Stimulated activated CD4-positive, alpha-beta T cell treated with anti-CD3 and anti-CD28 coated beads, TNF-alpha, amount 100 ng/mL, for 4 hours (primary cell): ENCODE data around the gene PHKA1.
"Not testable (repeated sequence)": the region's sequence is repeated elsewhere in the genome, so short reads cannot be mapped to it uniquely, and the experiment has no call there.

ENCODE experiments used
- DNase-seq, 3 experiments: peaks; one replicate each; pipeline ENCODE4 v3.0.0-alpha.2; 2020; ENCODE audit warnings: low read depth in 3 of 3

Gene PHKA1

DNA sequence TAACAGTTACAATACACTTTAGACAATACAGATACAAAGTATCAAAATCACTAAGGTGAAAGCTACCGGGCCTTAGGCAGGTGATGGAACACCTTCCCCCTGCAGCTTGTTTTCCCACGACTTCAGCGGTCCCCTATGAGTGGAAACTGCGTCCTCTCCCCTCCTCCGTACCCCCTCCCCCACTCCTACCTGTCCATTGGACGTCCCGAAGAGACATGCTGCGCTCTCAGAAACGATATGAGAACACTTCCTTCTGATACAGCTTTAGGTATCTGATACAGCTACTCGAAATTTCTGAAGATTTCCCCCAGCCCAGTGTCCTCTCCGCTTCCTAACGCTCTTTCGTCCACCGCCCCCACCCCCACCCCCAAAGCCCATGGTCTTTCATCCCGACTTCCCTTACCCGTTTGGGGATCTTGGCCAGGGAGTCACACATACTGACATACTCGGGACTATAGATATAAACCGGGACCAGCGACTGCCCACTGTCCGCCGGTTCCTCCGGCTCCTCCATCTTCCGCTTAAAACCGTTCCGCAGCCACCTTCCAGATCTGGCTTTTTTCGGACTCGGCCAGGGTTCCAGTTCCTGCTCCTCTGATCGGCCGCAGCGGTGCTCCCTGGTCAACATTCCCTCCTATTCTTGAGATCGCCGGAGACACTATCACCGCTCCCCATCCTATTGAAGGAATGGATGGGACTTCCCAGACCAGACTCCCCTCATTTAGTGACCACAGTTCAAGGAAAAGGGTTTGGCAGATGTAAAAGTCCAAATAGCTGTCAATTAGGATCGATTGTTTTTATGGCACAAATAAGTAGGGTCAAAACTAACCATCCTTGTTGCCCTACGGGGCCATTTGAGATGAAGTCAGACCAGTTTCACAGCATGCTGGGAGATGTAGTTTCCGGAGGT lies 141.6 kb downstream of the PHKA1 start, which contains the start of gene HDAC8:
TSS of gene HDAC8 (minus strand) at position 596 of the 910 bp plus-strand sequence. CDS start at position 514, 82 bp downstream.
- peak in 2 of 3 experiments; percentile 16 to 19 for DNase-seq

DNA sequence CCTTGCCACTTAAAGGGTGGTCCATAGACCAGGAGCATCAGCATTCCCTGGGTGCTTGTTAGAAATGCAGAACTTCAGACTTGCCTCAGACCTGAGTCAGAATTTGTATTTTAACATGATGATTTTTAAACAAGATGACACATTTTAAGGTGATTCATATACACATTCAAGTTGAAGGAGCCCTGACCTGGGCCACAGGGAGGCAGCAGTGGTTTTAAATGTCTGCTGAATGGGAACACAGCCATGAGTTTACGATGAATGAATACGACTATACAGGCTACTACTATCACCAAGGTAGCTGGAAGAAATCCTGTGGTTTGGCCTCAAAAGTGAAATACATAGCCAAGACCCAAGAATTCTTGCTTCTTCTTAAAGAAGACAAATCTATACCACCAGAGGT lies 144.3 kb downstream of the PHKA1 start:
- DNase-seq: no peak

DNA sequence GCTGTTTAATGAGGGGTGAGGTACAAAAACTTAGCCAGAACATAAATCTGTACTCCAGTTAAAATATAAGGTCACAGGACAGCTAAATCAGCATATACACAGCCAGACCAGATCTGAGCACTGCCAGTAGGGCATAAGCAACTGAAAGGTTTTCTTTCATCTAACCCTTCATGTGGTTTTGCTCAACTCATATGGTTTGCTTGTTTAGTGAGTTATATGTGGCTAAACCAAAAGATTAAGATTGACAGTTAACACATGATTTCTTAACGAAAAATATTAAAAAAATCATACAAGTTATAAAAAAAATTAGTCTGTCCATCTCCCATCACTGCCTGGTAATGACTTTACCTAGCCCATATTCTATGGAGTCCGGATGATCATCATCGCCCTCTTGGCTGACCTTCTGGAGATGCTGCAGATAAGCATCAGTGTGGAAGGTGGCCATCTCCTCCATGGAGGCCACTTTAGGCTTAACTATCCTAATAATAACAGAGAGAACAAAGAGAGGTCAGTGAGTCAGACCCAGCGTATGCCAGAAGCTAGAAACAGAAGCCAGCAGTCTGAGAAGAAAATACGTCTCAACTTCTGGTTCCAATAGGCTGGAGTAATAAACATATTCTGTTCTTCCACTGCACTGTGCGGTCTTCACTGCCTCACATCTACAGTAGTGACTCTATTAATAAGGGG lies 145.6 kb downstream of the PHKA1 start:
- DNase-seq: no peak

DNA sequence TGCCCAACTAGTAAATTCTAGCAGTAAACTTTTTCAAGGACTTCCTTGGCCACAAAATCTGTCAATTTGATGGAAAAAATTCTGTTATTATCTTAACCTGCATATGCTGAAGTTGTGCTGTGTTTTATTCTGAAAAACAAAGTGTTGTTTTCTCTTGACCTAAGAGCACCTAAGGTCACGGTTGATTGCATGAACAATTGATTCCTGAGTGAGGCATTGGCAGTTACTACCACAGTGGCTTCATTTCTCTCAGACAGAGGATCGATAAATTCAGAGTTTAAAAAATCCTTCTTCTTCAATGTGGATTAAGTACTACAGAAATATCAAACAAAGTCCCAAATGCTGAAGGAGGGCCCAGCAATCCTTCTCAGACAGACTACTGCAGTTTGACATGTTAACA lies 147.7 kb downstream of the PHKA1 start:
- no peak for DNase-seq

DNA sequence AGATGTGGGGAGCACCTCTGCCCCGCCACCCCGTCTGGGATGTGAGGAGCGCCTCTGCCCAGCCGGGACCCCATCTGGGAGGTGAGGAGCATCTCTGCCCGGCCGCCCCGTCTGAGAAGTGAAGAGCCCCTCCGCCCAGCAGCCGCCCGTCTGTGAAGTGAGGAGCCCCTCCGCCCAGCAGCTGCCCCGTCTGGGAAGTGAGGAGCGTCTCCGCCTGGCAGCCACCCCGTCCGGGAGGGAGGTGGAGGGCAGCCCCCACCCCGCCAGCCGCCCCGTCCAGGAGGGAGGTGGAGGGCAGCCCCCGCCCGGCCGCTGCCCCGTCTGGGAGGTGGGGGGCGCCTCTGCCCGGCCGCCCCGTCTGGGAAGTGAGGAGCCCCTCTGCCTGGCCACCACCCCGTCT lies 154.5 kb downstream of the PHKA1 start:
- DNase-seq: not testable (repeated sequence)

DNA sequence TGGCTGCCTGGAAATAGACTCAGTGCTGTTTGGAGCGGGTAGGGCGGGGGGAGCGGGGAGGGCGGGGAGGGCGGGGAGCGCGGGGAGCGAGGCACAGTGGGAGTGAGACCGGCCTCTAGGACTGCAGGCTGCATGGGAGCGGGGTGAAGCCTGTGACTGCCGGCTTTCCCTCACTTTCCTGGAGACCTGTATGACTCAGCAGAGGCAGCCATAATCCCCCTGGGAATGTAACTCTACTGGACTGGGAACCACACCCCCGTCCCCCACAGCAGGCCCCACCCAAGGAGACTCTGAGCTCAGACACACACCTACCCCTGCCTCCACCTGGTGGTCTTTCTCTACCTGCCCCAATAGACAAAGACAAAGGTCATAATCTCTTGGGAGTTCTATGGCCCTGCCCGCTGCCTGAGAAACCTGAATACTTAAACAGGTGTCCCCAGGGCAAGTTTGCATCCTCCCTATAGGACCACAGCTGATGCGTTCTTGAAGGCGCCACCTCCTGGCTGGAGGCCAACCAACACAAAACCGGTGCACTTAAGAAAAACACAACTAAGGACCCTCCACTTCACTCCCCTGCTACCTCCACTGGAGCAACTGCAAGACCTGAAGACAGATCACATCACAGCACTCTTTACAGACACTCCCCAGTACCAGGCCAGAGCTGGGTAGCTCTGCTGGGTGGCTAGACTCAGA lies 159.5 kb downstream of the PHKA1 start:
- DNase-seq: no peak

DNA sequence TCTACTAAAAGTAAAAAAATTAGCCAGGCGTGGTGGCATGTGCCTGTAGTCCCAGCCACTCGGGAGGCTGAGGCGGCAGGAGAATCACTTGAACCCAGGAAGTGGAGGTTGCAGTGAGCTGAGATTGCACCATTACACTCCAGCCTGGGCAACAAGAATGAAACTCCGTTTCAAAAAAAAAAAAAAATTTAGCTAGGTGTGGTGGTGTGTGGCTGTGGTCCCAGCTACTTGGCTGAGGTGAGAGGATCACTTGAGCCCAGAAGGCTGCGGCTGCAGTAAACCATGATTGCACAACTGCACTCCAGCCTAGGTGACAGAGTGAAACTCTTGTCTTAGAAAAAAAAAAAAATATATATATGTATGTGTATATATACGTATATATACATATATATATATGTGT lies 161.7 kb downstream of the PHKA1 start:
- not testable (repeated sequence) for DNase-seq

- DNase-seq: no peak
These were observed 168.1 kb downstream of the PHKA1 start for GRCh38 chrX:72545990-72546389.

GRCh38 chrX:72540318-72540717 lies 173.8 kb downstream of the PHKA1 start:
- no peak for DNase-seq

GRCh38 chrX:72539822-72540221 lies 174.3 kb downstream of the PHKA1 start:
- no peak for DNase-seq

- DNase-seq: no peak
These were observed 177.6 kb downstream of the PHKA1 start for GRCh38 chrX:72536542-72536941.

DNA sequence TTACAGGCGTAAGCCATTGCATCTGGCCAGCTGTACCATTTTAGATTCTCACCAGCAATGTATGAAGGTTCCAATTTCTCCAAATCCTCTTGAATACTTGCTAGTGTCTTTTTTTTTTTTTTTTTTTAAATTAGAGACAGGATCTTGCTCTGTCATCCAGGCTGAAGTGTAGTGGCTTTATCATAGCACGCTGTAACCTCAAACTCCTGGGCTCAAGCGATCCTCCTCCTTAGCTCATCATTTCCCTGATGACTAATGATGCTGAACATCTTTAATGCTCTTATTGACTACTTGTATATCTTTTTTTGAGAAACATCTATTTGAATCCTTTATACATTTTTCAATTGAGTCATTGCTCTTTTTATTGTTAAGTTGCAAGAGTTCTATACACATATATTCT lies 181.7 kb downstream of the PHKA1 start:
- DNase-seq: no peak
